HG03354 (cell line): ENCODE data around the gene CD24.
"Not testable (repeated sequence)": the region's sequence is repeated elsewhere in the genome, so short reads cannot be mapped to it uniquely, and the experiment has no call there.

ENCODE experiments used
- ATAC-seq: cut with Tn5 transposase; IDR thresholded peaks from one replicate; pipeline ENCODE4 v1.9.1; 2021; ENCODE audit warnings: mild to moderate bottlenecking; ENCODE audit not compliant: unreplicated experiment, poor library complexity, severe bottlenecking

The CD24 gene

DNA sequence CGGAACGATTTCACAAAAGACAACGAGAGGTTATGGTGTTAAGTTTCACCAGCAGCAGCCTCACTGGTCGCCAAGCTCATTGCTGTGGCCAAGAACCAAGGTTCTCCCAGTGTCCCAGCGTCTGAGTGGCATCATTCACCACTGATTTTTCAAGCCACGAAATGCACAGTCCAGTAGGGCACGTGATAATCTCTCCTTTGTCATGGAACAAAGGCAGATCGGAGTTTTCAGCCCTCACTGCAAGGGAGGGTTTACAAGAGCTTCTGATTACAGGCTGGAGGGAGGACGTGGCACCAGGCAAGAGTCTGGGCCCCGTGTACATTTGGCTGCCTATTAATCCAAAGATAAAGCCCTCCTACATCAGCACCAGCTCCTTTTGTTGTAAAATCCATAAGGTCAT, 2.0 kb downstream of the CD24 start:
- no peak for ATAC-seq

DNA sequence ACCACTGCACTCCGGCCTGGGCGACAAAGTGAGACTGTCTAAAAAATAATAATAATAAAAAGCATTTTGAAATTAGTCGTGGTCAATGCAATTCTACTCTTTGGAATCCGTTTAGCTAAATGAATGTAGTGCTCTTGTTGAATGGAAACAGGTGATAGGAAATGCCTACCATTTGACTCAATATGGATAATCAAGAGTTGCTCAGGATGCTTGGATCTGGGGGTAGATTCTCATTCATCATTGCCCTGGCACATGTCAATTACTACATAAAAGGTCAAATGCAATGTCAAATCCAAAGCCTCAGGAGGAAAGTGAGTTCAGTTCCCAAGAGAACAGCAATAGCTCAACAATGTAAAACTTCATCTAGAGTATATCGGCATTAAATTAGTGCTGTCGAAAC, 3.8 kb downstream of the CD24 start:
- not testable (repeated sequence) for ATAC-seq

DNA sequence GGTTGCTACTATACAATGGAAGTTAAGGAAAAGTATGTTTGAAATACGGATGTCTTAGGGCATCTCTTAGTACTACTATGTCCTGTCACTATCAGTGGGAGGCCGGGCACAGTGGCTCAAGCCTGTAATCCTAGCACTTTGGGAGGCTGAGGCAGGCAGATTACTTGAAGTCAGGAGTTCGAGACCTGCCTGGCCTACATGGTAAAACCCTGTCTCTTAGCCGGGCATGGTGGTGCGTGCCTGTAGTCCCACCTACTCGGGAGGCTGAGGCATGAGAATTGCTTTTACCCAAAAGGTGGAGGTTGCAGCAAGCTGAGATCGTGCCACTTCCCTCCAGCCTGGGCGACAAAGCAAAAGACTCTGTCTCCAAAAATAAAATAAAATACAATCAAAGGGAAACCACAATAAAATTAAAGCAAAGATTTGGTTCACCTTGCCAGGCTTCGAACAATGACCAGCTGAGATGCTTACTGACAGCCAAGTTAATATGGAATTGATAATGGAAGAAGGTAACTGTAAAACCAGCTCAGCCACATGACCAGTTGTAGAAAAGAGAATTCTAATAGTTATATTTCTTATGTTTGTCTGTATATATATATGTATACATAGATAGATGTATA, 6.5 kb downstream of the CD24 start:
- no peak for ATAC-seq

DNA sequence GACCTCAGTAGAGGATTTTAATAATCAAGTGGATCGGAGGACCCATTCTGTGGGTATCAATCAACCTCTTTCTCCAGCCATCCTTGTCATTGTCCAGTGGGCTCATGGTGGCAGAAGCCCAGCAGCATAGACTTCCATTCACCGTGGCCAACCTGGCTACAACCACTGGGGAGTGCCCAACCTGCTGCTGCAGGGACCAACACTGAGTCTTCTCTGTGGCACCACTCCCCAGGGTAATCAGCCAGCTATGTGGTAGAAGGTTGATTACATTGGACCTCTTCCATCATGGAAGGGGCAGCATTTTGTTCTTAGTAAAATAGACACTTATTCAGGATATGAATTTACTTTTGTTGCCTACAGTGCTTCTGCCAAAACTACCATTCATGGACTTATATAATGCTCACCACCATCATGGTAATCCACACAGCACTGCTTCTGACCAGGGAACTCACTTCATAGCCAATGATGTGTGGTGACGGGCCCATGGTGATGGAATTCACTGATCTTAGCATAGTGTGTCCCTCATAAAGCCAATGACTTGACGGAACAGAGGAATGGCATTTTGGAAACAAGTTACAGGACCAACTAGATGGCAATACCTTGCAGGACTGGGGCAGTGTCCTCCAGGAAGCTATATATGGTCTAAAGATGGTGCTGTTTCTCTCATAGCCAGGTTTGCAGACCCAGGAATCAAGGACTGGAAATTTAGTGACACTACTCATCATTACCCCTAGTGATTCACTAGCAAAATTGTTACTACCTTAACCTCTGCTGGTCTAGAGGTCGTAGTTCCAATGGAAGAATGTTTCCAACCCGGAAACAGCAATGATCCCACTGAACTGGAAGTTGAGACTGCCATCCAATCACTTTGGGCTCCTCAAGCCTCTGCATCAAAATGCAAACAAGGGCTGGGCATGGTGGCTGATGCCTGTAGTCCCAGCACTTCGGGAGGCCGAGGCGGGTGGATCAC, 7.6 kb downstream of the CD24 start:
- no peak for ATAC-seq

DNA sequence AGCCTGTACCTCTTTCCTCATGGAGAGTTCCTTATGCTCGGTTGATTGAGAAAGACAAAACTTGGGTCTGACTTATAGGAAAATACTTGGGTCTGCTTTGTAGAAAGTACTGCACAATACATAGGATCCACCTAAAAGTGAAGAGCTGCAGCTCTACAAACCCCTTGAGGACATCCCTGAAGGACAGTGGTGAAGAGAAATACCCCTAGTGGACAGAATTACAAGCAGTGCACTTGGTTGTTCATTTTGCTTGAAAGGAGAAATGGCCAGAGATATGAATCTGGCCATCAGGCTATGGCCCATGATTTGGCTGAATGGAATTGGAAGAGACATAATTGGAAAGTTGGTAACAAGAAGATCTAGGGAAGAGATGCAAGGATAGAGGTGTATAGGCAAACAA, 8.3 kb downstream of the CD24 start:
- ATAC-seq = no peak

DNA sequence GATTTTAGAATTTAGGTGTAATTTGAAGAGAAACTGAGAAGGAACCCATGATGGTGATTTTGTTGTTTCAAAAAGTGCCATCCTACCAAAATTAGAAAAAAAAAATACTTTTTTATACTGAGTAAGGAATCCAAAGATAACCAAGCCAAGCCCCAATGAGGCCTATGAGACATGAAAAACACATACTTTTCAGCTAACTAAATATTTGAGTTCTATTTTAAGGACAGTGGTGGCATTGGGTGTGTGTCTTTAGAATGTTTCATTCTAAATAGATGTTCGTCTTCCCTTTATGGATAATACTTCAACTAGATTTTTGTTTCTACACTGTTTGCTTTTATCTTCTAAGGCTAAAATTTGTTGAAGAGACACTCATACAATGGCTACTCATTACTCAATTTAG, 9.6 kb downstream of the CD24 start:
- no peak for ATAC-seq

DNA sequence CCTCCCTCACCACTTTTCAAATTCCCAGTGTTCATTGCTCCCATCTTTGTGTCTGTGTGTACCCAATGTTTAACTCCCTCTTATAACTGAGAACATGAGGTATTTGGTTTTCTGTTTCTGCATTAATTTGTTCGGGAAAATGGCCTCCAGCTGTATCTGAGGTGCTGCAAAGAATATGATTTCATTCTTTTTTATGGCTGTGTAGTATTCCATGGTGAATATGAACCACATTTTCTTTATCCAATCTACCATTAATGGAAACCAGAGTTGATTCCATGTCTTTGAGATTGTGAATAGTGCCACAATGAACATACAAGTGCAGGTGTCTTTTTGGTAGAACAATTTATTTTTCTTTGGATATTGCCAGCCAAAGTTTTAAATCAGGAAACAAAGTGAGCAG, 10.4 kb downstream of the CD24 start:
- ATAC-seq = no peak

DNA sequence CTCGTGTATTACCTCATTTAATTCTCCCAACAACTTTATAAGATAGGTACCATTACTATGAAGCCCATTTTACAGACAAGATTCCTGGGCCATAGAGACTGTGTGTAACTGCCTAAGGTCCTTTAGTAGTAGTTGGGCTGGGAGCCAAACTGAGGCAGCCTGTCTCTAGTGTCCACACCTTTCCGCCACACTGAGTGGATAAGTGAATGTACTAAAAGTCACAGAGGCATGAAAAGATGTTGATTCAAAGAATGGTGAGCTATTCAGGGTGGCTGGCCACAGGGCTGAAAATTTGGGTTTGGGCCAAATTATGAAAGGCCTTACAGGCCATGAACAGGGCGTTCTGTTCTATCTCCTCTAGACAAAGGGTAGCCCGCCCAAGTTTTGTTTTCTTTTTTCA, 11.0 kb downstream of the CD24 start:
- no peak for ATAC-seq

DNA sequence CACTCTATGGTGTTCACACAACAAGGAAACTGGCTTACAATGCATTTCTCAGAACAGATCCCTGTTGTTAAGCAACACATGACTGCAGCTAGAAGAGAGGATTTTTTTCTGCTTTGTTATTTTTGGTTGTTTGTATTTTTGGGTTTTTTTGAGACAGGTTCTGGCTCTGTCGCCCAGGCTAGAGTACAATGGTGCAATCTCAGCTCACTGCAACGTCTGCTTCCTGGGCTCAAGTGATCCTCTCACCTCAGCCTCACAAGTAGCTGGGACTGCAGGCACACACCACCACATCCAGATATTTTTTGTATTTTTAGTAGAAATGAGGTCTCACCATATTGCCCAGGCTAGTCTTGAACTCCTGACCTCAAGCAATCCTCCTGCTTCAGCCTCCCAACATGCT, 12.7 kb downstream of the CD24 start:
- ATAC-seq = no peak

DNA sequence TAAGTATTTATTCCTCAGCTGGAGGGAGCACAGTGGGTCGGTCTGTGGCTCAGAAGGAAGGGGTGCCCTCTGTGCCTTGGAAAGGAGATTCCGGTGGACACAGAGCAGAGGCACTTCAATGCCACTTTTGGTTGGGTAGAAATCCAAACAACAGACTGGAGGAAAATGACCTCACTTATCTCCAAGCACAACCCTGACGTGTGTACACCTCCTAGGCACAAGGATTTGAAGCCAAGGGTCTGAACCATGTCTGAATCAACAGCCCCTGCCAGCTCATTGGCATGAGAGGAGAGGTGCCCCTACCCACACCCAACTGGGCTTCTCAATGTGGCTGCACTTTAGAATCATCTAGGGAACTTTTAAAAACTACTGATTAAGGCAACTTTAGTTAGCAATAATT, 13.4 kb downstream of the CD24 start:
- ATAC-seq = no peak

DNA sequence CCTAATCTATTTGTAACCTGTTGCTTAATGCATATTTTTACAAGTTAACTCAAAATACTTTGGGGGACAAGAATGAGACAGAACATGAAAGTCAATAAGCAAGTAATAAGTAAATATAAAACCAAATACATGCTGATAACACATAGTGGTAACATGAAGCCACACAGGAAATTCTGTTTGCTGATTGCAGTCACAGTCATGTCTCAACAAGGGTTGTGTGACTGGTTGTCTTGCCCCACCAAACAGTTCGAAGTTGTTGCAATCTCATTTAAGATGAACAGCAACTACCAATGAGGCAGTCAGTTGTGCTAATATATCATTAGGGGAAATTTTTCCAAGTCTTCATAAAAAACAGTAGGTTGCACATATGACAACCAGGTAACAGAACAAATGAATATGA, 14.5 kb downstream of the CD24 start:
- ATAC-seq = no peak

DNA sequence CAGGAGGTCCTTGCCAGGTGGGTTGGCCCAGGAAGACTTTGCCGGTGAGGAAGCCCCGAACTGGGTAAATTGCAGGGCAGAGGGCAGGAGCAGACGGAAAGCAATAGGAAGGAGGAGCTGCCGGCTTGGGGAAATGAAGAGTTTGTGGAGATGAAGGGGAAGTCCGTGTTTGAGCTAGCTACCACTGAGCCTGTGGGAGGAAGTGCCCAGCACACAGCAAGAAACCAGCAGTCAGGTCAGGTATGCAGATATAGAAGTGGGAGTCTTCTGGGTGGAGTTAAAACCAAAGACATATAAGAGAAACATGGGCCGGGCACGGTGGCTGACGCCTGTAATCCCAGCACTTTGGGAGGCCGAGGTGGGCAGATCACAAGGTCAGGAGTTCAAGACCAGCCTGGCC, 34.7 kb downstream of the CD24 start:
- no peak for ATAC-seq

DNA sequence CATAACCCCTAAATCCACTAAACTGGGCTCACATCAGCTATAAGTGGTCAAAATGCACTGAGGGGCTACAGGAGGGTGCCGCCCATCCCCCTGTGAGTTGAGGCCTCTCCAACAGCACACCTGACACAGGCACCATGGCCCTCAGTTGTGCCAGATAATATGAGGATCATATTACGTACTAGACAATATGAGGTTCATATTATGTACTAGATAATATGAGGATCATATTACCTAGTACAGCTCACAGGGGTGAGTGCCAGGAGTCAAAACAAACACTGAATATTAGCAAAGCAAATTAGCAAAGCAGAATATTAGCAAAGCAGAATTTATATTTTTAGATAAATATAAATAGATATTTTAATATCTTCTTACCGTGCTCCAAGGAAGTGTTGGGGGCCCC, 35.3 kb downstream of the CD24 start:
- no peak for ATAC-seq

DNA sequence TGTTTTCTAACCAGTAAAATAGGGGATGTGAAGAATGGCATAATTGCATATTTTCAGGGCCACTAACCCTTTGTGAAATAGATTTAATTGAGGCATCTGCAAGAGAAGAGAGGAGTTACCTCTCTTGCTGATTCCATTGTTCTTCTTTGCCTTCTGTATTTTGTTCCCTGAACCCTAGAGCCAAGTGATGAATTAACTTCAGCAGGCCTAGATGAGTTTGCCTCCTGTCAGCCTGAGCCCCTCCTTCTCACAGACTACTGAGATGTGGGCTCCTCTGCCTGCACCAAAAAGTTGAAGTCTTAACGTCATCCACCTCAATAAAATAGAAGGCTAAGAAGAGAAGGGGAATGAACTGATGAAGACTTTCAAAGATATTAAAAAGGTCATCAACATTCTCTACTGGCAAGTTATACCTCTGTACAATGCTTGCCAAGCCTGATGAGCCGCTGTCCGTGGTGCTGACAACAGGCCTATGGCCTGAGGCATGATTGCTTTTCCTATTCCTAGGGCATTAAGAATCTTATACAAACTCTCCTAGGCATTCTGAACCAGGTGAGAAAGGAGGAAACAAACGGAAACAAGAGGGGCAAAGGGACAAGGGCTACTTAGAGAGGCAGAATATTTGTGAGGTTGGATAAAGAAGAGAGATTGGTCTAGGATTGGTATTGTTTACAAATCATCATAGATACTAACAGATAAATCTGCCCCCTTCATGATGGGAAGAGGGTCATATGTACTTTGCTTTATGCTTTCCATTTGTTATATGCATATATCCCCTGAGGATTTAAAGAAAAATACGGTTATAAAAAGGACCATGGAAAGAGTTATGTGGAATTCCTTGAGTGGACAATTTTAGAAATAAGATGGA, 46.8 kb downstream of the CD24 start:
- ATAC-seq = no peak

DNA sequence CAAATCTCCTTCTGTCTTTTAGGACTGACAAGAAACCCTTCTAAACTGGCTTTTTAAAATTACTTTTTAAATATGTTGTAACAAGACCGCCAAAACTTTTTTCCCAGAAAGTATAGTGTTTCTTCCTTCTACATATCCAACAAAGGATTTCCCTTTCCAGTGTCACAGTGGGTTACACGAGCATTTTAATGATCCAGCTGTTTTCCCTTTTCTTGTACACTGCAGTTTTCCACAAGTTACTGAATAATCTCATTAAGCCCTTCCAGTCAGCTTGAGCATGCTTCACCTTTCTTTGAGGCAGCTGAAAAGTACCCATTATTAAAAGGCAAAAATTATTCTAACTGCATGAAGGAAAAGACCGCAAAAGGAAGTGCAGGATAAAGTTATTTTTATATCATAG, 48.6 kb downstream of the CD24 start:
- ATAC-seq = no peak

DNA sequence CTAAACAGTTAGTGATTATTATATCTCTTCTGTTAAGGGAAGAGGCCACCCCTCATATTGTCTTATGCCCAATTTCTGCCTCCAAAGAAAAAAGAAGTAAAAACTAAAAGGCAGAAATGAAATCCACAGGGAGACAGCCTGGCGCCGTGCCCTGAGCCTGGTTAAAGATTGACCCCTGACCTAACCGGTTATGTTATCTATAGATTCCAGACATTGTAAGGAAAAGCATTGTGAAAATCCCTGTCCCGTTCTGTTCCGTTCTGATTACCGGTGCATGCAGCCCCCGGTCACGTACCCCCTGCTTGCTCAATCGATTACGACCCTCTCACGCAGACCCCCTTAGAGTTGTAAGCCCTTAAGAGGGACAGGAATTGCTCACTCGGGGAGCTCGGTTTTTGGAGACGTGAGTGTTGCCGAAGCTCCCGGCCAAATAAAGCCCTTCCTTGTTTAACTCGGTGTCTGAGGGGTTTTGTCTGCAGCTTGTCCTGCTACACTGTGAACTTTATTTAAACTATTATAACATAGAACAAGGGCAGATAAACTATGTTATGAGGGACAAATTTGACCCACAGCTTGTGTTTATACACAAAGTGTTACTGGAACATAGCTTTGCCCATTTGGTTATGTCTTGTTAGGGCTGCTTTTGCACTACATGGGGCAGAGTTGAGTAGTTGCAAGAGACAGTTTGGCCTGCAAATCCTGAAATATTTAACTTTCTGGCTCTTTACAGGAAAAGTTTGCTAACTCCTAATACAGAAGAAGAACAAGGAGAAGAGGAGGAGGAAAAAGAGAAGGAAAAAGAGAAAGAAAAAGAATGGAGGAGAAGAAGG, 49.6 kb downstream of the CD24 start:
- ATAC-seq = no peak

DNA sequence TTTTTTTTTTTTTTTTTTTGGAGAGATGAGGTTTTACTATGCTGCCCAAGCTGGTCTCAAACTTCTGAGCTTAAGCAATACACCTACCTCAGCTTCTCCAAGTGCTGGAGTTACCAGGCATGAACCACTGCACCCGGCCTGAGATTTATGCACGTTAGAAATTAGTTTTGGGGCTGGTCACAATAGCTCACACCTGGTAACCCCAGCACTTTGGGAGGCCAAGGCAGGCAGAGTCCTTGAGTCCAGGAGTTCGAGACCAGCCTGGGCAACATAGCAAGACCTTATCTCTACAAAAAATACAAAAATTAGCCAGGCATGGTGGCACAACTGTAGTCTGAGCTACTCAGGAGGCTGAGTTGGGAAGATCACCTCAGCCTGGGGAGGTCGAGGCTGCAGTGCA, 51.9 kb downstream of the CD24 start:
- no peak for ATAC-seq
